Left ventricle myocardium inferior (tissue), 1 donor: ENCODE measurements around the gene PAPOLA. TPM values are rescaled to one million over a fixed set of nuclear protein-coding genes. Genes with fewer than 3 reads are reported as not detected.

Experiments
- DNase-seq: peaks from one replicate; pipeline ENCODE4 v3.0.0-alpha.2; 2020
- H3K27ac ChIP-seq: fragments of 200-600 bp; replicated peaks from 2 replicates; pipeline ENCODE4 v1.8.0; 2021
- H3K27me3 ChIP-seq: fragments of 200-600 bp; 2 replicates; pipeline ENCODE4 v1.8.0; 2021; ENCODE audit warnings: low read depth
- H3K36me3 ChIP-seq: fragments of 200-600 bp; 2 replicates; pipeline ENCODE4 v1.8.0; 2021
- H3K4me1 ChIP-seq: fragments of 200-600 bp; 2 replicates; pipeline ENCODE4 v1.8.0; 2021
- H3K4me3 ChIP-seq: fragments of 200-600 bp; 2 replicates; pipeline ENCODE4 v1.8.0; 2021; ENCODE audit warnings: mild to moderate bottlenecking, moderate library complexity
- H3K9me3 ChIP-seq: fragments of 200-600 bp; replicated peaks from 2 replicates; pipeline ENCODE4 v1.8.0; 2021
- intact Hi-C: fragments of 100-400 bp; cut with micrococcal nuclease; formaldehyde crosslinking; loops from one replicate; pipeline ENCODE4 v1.11.0; 2022
- total RNA-seq: library from RNA; stranded (reverse); fragmentation: NEBNext Ultra II Directional; extraction: Animal tissue kit (Norgen Biotek cat#: 25700); gene quantifications from one replicate; pipeline ENCODE4 v1.2.1, GENCODE V29; 2021
- TF ChIP-seq, protein P1 (sequence below): fragments of 200-600 bp; IDR thresholded peaks from 2 replicates; pipeline ENCODE4 v1.8.0; 2021; ENCODE audit warnings: antibody characterized with exemption, mild to moderate bottlenecking, borderline replicate concordance
- donor health status: DM: no; HTN: yes; CAD: no; lungs with severe emphysema.

Gene PAPOLA
- total RNA-seq, 1 donor from 2014 or later: 136 TPM

DNA sequence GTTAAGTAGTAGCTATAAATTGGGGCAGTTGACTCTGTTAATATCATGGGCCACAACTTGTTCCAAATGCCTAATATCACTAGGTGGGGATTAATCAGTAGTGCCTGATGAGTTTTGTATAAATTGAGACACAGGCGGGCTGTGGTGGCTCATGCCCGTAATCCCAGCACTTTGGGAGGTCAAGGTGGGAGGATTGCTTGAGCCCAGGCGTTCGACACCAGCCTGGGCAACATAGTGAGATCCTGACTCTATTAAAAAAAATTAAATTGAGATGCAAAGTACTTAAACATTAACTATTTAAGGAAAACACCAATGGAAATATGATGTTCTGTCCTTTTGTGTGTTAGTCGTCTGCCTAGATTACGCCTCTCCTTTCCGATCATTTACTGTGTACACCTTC is 9.0 kb downstream of the PAPOLA start:
- TF ChIP-seq, protein P1, sequence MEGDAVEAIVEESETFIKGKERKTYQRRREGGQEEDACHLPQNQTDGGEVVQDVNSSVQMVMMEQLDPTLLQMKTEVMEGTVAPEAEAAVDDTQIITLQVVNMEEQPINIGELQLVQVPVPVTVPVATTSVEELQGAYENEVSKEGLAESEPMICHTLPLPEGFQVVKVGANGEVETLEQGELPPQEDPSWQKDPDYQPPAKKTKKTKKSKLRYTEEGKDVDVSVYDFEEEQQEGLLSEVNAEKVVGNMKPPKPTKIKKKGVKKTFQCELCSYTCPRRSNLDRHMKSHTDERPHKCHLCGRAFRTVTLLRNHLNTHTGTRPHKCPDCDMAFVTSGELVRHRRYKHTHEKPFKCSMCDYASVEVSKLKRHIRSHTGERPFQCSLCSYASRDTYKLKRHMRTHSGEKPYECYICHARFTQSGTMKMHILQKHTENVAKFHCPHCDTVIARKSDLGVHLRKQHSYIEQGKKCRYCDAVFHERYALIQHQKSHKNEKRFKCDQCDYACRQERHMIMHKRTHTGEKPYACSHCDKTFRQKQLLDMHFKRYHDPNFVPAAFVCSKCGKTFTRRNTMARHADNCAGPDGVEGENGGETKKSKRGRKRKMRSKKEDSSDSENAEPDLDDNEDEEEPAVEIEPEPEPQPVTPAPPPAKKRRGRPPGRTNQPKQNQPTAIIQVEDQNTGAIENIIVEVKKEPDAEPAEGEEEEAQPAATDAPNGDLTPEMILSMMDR: no peak
- Histone ChIP-seq H3K27ac (peak overlapping the region; percentile 21), H3K36me3 (no peaks in the 10 kb centered on the region), H3K27me3 (no peaks in the 10 kb centered on the region), H3K4me1 (peaks cover 98% of the 10 kb centered on the region), H3K9me3 (no peaks in the 10 kb centered on the region), H3K4me3 (no peak overlapping the region)
- no peak for DNase-seq
- intact Hi-C loops: no loop called here

DNA sequence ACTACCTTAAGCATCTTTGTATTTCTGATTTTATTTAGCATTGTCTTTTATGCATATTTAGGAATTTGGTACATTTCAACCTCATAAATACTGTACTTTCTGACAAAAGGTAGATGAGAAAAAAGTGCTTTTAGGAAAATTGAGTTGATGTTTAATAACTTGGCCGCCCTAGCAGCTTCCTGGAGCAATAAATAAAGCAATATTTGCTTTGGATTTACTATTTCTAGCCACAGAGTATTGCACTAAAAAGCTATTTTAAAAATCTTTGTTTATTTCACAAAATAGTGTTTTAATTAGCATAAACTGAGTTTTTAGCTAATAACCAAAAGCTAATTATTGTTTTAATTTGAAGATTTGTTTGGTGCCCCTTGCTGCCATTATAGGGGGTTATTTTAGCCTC is 9.5 kb downstream of the PAPOLA start:
- Histone ChIP-seq H3K9me3 (no peaks in the 10 kb centered on the region), H3K4me1 (peaks cover 98% of the 10 kb centered on the region), H3K27ac (no peak overlapping the region), H3K4me3 (no peak overlapping the region), H3K27me3 (no peaks in the 10 kb centered on the region), H3K36me3 (no peaks in the 10 kb centered on the region)
- intact Hi-C loops: no loop called here
- TF ChIP-seq, protein P1: no peak
- DNase-seq: no peak

DNA sequence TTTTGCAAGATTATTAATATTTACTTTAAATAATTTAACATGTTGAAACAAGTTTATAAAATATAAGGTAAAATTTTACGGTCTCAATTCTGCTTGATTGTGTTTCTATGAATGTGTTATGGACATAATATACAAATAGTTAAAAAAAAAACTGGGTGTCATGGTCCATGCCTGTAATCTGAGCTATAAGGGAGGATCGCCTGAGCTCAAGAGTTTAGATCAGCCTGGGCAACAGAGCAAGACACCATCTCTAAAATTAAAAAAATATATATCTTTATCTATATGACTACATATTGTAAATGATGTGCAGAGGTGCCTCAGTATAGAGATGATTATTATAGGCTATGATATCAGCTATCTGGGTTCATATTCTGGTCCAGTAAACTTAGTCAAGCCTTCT is 9.9 kb downstream of the PAPOLA start:
- TF ChIP-seq, protein P1: no peak
- DNase-seq: no peak
- H3K27ac ChIP-seq: no peak overlapping the region
- H3K27me3 ChIP-seq: no peaks in the 10 kb centered on the region
- no peak overlapping the region for H3K4me3 ChIP-seq
- peaks cover 98% of the 10 kb centered on the region for H3K4me1 ChIP-seq
- H3K9me3 ChIP-seq: no peaks in the 10 kb centered on the region
- intact Hi-C loops: no loop called here
- no peaks in the 10 kb centered on the region for H3K36me3 ChIP-seq

GRCh38 chr14:96512602-96513397 is 10.6 kb downstream of the PAPOLA start:
- peaks cover 98% of the 10 kb centered on the region for H3K4me1 ChIP-seq
- TF ChIP-seq, protein P1: no peak
- no peaks in the 10 kb centered on the region for H3K27me3 ChIP-seq
- intact Hi-C loops: no loop called here
- no peak overlapping the region for H3K4me3 ChIP-seq
- H3K27ac ChIP-seq: no peak overlapping the region
- no peaks in the 10 kb centered on the region for H3K36me3 ChIP-seq
- no peaks in the 10 kb centered on the region for H3K9me3 ChIP-seq
- no peak for DNase-seq

DNA sequence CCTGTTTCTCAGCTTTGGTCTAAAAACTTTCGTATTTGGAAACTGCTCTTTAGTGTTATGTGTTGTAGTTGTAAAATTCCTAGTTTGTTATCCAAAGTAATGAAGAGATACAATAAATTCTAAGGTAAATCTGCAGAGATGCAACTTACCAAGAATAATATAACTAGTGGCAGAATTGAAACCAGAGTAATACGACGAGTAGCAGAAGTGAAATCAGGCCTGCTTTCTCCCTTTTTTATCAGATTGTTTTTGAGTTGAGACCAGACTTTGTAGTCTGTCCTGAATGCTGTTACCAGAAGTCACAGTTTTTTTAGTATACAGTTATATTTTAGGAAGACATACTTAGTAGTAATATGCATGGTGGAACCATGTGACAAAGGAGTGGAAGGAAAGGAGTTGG is 12.5 kb downstream of the PAPOLA start:
- no peak for DNase-seq
- Histone ChIP-seq H3K4me3 (no peak overlapping the region), H3K9me3 (no peaks in the 10 kb centered on the region), H3K27me3 (no peaks in the 10 kb centered on the region), H3K36me3 (no peaks in the 10 kb centered on the region), H3K4me1 (peaks cover 92% of the 10 kb centered on the region), H3K27ac (no peak overlapping the region)
- TF ChIP-seq, protein P1: no peak
- intact Hi-C loops: no loop called here
